SKM-1 treated with dmso at 0.1 percent for 144 hours (cell line): Measurements from ENCODE around the gene NAALADL2.

Experiments used
- DNase-seq: peaks from one replicate; lab custom pipeline; 2025; ENCODE audit not compliant: unreplicated experiment; lab: John Stamatoyannopoulos, UW

Gene NAALADL2

DNA sequence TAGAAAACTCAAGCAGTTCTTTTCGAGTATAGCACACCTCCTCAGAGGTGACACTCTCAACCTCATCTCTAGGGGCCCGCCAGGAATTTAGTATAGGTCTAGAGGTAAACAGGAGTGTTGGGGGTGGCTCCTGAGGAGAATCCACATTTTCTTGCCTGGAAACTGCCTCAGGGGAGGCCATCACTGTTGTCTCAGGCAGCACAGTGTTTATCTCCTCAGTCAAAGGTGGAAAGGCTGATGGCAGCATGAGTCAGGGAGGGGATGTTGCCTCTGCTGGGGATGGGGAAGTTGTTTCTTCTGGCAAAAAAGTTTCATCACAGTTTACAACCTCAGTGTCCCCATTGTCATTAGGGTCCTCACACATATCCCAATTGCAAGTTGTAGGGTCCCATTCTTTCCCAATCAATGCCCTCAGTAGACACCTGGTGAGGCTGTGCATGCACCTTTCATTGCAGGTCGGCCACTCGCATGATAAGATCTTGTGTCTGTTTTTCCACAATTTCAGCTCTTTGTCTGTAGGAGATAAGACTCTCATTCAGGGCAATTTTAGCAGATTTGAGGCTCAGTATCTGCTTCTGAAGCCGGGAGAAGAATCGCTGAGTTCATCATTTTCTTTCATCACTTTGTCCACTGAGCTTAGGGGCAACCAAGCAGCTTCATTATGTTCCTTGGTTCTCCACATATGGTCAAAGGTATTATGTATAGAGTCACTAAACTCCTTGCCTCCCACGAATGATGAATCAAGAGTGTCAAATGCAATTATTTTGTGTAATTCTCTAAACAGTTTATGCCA, 25.8 kb downstream of the NAALADL2 start:
- DNase-seq = no peak

DNA sequence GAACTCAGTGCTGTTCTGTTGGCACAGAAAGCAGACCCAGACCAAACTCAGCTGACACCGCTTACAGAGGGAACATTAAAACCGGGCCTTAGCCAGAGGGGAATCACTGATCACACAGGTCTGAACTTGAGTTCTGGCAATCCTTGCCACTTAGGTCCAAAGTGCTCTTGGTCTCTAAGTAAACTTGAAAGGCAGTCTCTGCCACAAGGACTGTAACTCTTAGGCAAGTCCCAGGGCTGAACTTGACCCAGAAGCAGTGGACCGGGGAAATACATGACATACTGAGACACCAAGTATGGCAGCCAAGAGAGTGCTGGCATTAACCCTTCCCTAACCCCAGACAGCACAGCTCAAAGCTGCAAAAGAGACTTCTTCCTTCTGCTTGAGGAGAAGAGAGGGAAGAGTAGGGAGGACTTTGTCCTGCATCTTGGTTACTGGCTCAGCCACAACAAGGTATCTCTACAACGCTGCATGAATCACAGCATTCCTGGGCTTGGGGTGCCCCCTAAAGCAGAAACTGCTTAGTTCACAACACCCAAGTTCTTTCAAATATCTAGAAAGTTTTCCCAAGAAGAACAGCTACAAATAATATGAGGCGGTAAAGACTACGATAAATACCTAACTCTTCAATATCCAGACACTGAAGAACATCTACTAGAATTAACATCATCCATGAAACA, 32.5 kb downstream of the NAALADL2 start:
- no peak for DNase-seq

DNA sequence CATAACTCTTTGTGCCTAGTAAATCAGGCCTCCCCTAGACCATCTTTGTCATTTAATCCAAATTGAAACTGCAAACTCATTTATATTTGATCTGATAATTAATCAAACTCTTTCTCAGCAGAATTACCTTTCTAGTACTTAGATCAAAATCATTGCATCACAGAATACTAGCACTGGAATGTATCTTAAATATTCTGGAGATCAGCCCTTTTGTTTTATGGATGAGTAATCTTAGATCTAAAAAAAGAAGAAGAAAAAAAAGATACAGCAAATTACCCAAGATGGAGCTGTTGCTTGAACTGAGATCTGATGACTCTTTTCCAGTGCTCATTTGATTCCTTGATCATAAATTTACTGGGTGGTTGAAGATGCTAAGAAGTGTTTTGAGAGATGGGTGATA, 47.9 kb downstream of the NAALADL2 start:
- no peak for DNase-seq

DNA sequence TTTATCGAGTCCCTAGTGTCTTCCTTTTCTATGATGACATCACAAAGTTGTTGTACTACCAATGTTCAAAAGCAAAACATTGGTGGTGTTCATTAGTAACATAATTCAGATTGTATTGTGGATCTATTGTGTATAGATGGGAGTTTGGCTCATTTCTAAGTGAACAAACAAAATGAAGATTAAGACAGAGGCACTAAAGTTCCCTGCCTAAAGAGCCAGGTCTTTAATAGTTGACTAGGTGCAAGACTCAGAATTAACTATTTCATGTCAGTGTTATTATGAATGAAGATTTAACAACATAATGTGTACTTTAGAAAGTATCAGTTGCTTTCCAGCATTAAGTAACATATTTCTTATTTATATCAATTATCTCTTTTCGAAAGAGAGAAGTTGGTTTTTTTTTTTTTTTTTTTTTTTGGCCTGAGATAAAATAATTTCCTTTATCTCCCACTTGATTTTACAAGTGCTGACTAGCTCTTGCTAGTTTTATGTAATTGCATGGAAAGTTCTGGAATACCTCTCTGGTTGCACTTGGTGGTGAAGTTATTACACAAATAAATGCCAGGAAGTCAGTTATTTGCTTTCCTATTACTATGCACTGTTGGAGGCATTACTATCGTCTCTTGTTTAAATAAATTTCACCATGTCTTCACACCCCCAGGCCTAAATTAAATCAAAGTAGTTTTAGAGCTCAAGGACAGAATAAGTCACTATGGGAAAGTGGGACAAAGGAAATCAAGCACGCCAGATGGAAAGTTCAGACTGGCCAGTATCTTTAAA, 48.7 kb downstream of the NAALADL2 start:
- DNase-seq = no peak

DNA sequence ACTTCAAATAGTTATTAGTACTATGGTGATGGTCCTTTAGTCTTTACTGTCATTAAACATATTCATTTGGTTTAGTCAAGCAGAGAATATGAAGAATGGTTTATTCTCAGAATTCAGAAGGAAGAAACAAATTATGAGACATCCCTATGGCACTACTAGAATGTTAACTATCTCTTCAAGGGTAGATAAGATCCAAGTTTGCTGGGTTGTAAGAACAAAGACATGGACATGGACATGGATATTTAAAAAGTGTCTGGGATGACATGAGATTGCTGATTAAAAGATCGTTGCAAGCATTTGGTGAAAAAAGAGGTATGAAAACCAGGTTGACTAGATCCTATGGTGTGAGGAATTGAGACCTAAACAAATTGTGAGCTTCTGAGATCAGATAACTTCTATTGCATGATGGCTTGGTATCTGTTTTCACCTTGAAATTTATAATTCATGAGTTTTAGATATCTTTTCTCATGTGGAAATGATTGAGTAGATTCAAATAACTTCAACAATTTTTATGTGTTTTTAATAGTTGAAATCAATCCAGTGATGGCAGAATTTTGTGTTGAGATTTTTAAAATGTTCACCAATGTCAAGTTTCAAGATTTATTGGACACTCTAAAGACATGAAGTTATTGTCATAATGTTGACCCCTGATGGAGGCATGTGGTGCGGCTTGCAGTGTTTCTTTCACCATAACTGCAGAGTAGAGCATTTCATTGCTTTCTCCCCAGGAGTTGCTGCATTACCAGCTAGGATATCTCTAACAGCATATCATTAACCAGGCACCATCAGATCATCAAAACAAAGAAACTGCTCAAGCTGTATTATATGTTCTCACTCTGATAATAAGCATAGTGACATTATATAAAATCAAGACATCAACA, 72.6 kb downstream of the NAALADL2 start:
- no peak for DNase-seq

DNA sequence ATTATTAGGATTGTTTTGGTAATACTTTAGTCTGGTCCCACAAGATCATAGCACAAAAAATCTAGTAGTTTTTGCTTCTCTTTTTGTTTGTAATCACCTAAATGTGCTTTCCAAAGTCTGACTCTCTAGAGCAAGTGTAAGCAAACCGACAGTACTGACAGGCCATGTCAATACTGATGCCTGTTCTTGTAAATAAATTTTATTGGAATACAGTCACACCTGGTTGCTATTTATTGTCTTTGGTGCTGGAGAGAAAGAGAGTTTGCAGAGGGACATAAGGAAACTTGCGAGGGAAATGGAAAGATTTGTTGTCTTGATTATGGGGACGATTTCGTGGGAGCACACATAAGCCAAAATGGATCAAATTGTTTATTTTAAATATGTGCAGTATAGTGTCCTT, 77.5 kb downstream of the NAALADL2 start:
- no peak for DNase-seq

DNA sequence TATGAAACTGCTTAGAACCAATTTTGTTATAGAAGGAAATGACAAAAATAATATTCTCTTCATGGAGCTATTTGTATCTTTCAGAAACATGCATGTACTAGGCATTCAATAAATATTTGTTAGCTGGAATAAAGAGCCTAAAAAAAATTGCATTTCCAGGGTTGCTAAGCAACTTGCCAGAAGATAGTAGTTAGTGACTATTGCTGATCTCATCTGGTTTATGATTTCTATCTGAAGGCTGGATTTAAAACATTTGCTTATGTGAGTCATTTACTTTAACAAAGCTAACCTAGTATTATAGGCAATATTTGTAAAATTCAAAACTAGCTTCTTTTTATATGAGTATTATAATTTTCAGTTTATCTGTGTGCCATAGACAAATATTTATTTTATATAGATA, 78.3 kb downstream of the NAALADL2 start:
- DNase-seq = no peak

DNA sequence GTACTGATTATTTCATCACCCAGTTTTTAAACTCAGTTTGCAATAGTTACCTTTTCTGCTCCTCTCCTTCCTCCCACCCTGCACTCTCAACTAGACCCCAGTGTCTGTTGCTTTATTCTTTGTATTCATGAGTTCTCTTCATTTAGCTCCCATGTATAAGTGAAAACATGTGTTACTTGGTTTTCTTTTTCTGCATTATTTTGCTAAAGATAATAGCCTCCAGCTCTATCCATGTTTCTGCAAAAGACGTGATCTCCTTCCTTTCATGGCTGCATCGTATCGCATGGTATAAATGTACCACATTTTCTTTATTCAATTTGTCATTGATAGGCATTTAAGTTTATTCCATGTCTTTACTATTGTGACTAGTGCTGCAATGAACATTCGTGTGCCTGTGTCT, 79.0 kb downstream of the NAALADL2 start:
- no peak for DNase-seq

DNA sequence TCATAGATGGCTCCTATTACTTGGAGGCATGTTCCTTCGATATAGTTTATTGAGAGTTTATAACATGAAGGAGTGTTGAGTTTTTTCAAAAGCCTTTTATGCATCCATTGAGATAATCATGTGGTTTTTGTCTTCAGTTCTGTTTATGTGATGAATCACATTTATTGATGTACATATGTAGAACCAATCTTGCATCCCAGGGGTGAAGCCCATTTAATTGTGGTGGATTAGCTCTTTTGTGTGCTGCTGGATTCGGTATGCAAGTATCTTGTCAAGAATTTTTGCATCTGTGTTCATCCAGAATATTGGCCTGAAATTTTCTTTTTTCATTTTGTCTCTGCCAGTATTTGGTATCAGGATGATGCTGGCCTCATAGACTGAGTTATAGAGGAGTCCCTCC, 81.0 kb downstream of the NAALADL2 start:
- DNase-seq = no peak

DNA sequence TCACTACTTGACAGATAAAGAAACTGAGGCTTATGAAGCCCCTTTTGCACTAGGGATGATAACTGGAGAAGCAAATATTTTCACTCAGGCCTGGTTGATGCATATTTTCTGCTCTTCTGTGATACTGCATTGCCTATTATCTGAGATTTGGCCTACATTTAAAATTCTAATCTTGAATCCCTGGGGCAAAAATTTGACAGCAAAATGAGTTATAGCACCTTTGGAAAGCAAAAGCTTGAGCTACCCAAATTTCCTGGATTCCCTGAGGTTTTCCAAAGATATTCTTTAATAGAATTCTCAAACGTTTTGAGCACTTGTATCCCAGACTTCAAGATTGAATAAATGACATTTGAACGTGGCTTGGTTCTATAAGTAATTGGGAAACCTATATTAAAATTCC, 86.1 kb downstream of the NAALADL2 start:
- no peak for DNase-seq

DNA sequence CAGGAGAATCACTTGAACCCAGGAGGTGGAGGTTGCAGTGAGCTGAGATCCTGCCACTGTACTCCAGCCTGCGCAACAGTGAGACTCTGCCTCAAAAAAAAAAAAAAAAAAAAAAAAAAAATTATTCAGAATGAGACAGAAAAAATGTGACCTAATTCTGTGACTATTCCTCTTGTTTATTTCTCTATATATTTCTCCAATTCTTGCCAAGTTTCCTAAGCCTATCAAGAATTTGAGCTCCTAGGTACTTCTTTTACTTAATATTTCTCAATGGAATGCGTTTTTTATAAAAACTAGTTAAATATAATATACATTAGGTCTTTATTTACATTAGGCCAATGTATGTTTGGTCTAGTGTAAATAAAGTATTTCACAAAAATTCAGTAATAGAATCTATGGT, 86.8 kb downstream of the NAALADL2 start:
- DNase-seq = no peak

DNA sequence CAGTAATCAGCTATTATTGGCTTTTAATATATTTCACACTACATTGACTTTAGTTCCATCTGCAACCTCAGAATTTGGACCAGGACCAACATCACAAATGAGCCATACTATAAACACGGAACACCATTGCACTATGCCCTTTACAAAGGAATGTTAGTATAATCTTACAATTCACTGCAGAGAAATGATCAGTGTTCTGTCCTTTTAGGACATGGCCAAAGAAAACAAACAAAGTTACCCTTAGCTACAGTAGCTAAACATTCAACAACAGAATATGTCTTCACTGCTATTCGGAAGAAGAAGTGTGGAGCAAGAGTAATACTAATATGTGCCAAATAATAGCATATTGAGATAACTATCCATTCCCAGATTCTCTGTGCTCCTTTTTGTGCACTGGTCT, 90.4 kb downstream of the NAALADL2 start:
- DNase-seq = no peak

DNA sequence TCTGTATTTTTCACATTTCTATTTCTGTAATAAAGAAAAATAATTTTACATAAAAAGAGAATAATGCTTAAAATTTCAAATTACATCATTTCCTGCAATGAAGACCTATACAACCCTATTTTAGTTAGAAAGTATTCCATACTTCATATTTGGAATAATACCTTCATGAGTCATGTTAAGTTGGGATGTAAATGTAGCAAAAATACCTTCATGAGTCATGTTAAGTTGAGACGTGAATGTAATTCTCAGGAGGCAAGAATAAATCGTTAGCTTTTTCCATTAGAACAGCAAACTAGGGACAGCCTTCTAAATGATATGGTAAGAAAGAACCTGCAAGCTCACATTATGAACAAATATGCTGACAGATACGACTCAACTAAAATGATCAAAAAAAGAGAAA, 91.9 kb downstream of the NAALADL2 start:
- no peak for DNase-seq

DNA sequence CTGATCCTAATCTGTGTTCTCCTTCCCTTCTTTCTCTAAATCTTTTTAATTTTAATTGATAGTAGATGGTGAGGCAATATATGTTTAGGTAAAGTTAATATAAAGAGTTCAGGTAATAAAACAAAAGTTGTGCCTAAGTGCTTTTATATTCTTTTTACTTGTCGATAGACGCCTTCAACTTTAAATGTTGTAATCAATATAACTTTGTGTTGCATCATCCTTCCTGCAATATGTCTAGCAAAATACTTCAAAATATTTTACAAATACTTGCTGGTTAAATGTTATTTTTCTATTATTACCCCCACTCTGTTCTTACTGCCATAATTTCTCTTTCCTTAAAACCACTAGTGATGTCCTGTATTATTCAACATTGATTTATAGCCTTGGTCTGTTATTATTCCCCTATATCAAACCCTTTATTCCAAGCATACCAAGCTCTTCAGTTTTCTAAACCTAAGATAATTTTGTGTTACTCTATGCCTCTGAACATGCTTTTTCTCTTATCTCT, 92.4 kb downstream of the NAALADL2 start:
- DNase-seq = no peak

DNA sequence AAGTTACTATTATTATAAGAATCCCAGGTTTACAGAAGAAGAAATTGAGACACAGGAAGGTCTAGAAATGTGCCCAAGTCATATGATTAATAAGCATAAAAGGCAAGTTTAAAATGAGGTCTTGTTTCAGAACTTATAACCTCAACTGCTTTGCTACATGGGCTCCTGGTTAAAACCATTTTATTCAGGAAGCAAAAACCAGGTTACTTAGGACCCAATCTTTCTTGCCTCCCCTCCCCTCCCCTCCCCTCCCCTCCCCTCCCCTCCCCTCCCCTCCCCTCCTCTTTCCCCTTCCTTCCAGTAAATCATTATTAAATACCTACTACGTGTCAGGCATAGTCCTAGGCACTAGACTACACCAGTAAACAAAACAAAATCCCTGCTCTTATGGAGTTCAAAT, 93.9 kb downstream of the NAALADL2 start:
- no peak for DNase-seq

DNA sequence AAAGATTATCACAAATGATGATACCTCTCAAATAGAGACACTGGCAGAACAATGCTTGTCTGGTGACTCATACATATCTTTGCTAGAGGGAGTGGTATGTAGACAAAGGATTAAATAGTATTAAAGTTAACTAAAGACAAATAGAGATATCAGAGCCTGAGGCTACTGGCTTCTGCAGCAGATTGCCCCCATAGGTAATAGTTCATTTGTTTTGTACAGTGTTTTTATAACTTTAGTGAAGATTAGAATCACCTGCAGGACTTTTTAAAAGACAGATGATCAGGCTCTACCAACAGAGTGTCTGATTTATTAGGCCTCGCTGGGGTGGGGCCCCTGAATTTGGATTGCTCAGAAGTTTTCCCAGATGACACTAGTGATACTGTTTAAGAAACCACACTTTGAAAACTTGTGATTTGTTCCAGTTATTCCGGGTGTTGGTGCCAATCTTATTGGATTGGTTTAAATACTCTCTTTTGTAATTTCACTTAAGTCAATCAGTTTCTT, 96.4 kb downstream of the NAALADL2 start:
- no peak for DNase-seq

DNA sequence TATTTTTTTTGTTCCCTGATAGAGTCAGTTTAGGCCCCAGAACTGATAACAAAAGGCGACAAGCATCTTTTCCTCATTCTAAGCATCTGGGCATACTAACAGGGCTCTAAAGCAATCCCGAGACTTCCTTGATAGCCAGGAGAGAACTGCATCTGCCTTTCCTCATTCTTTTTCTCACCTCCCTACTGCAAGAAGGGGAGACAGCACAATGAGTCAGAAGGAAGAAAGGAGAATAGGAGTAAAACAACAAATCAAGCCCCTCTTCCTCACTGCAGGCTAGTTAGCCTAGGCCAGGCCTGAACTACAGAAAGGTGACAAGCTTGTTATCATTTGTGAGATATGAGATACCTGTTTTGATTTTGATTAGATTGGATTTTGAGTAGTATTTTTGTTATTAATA, 97.9 kb downstream of the NAALADL2 start:
- no peak for DNase-seq

DNA sequence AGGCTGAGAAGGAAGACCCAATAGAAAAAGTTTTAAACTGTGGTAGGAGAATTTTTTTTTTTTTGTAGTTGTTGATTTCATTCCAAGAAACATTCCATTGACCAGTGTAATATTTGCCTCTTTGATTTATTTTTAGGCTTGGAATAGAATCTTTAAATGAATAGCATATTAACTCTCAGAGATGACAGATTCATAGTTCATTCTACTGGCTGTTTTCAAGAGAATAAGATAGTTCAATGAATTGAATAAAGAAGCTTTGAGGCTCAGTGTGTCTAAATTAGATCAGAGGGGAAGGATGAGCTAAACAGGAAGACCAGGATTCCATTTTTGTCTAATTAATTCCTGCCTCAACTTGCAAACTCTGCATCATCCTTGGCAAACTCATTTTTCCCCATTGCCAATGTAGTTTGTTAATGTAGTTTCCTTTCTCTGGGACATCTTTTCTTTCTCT, 98.4 kb downstream of the NAALADL2 start:
- no peak for DNase-seq

DNA sequence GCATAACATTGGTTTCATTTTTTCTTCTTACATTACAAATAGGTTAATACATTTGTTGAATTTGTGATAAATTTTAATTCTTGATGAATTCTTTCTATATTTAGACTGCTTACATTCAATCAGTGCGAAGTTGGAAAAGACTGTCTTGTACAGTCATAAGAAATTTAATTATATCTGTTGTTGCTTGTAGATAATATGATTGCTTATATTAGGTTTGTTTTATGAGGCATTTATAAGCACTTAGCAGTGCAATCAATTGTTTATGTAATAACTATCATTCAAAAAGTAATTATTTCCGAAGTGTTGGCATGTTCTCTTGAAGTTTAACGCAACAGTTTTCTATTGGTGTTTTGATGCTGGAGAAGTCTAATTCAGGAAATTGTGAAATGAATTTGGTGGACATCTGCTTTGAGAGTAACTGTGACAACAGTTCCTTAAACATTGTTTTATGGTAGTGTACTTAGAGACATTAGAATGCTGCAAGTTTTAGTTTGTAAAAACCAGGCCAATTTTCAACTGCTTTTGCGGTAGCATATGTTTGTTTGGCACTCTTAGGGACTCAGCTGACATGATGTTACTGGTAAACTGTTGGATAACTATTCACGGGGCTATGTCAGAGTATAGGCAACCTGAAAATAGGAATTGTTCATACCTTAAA, 99.7 kb downstream of the NAALADL2 start:
- DNase-seq = no peak

DNA sequence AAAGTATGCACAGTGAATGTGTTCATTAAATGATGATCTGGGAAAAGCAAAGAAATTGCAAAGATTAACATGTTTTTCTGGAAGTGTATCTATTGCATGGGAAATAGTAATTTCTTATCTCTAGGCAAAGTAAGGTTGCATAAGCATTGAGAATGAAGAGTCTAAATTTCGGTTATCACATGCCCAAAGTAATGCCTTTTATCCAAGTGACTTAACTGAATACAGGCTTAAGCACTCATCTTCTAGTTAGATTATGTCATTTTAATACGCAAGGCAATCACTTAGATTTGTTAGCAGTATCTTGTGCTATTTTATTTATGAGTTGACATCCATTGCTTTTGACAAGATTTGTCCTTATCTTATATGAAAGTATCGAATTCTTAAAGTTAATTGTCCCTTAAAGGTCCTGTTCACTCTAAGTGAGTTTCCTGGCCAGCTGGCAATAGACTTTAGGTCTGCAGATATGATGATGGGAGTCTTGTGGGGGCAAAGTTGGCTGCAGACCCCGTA, 100.5 kb downstream of the NAALADL2 start:
- DNase-seq = no peak
